WERI-Rb-1 (cell line): ENCODE results near the gene SYT14.

Experiments used
- DNase-seq: peaks from one replicate; pipeline ENCODE4 v3.0.0-alpha.2; 2020
- H3K27ac ChIP-seq: fragments of 250-450 bp; sonication (Bioruptor Pico); 2 replicates; pipeline ENCODE4 v1.5.1; 2020; ENCODE audit warnings: mild to moderate bottlenecking, moderate library complexity
- H3K27me3 ChIP-seq: fragments of 250-450 bp; sonication (Bioruptor Pico); 2 replicates; pipeline ENCODE4 v1.5.1; 2021; ENCODE audit warnings: mild to moderate bottlenecking, low read depth, moderate library complexity; ENCODE audit not compliant: insufficient read depth, severe bottlenecking
- H3K36me3 ChIP-seq: fragments of 250-450 bp; sonication (Bioruptor Pico); 2 replicates; pipeline ENCODE4 v1.5.1; 2020; ENCODE audit warnings: mild to moderate bottlenecking, moderate library complexity
- H3K4me3 ChIP-seq: 2 replicates; pipeline ENCODE4 v1.5.1; 2011; ENCODE audit warnings: low read depth, mild to moderate bottlenecking, control low read depth, low read length
- H3K9me3 ChIP-seq: fragments of 250-450 bp; sonication (Bioruptor Pico); 2 replicates; pipeline ENCODE4 v1.5.1; 2021; ENCODE audit warnings: mild to moderate bottlenecking, moderate library complexity; ENCODE audit not compliant: severe bottlenecking
- CTCF ChIP-seq: IDR thresholded peaks from 2 replicates; pipeline ENCODE4 v1.5.1; 2011; ENCODE audit warnings: low read depth, mild to moderate bottlenecking, control low read depth, inconsistent platforms, low read length

The SYT14 gene

GRCh38 chr1:210087058-210087457 lies 149.0 kb downstream of the SYT14 start:
- Histone ChIP-seq H3K27me3 (no peaks in the 10 kb centered on the region), H3K9me3 (no peaks in the 10 kb centered on the region), H3K4me3 (no peak overlapping the region), H3K27ac (no peak overlapping the region), H3K36me3 (no peaks in the 10 kb centered on the region)
- no peak for TF ChIP-seq CTCF
- no peak for DNase-seq

- no peak overlapping the region for H3K27ac ChIP-seq
- no peak for TF ChIP-seq CTCF
- no peaks in the 10 kb centered on the region for H3K36me3 ChIP-seq
- H3K4me3 ChIP-seq: no peak overlapping the region
- no peak for DNase-seq
- H3K9me3 ChIP-seq: no peaks in the 10 kb centered on the region
- no peaks in the 10 kb centered on the region for H3K27me3 ChIP-seq
Measured at GRCh38 chr1:210089855-210090254, 151.8 kb downstream of the SYT14 start.

- Histone ChIP-seq H3K4me3 (no peak overlapping the region), H3K36me3 (no peaks in the 10 kb centered on the region), H3K9me3 (no peaks in the 10 kb centered on the region), H3K27ac (no peak overlapping the region), H3K27me3 (no peaks in the 10 kb centered on the region)
- no peak for DNase-seq
- no peak for TF ChIP-seq CTCF
Measured at GRCh38 chr1:210092366-210092765, 154.3 kb downstream of the SYT14 start.

GRCh38 chr1:210093461-210093860 lies 155.4 kb downstream of the SYT14 start:
- peaks cover 3% of the 10 kb centered on the region for H3K9me3 ChIP-seq
- DNase-seq: no peak
- no peak for TF ChIP-seq CTCF
- H3K4me3 ChIP-seq: no peak overlapping the region
- no peaks in the 10 kb centered on the region for H3K27me3 ChIP-seq
- H3K36me3 ChIP-seq: no peaks in the 10 kb centered on the region
- no peak overlapping the region for H3K27ac ChIP-seq

GRCh38 chr1:210098356-210098755 lies 160.3 kb downstream of the SYT14 start:
- TF ChIP-seq CTCF: no peak

GRCh38 chr1:210099921-210100320 lies 161.9 kb downstream of the SYT14 start:
- H3K27me3 ChIP-seq: no peaks in the 10 kb centered on the region
- no peak overlapping the region for H3K27ac ChIP-seq
- no peak for DNase-seq
- peaks cover 3% of the 10 kb centered on the region for H3K9me3 ChIP-seq
- TF ChIP-seq CTCF: no peak
- no peak overlapping the region for H3K4me3 ChIP-seq
- no peaks in the 10 kb centered on the region for H3K36me3 ChIP-seq

More at GRCh38 chr1:210098356-210098755, 160.3 kb downstream of the SYT14 start:
- H3K9me3 ChIP-seq: peaks cover 3% of the 10 kb centered on the region
- H3K4me3 ChIP-seq: no peak overlapping the region
- H3K27me3 ChIP-seq: no peaks in the 10 kb centered on the region
- DNase-seq: no peak
- no peak overlapping the region for H3K27ac ChIP-seq
- no peaks in the 10 kb centered on the region for H3K36me3 ChIP-seq
